ENCODE results near the gene GPR142. TPM values are rescaled to one million over a fixed set of nuclear protein-coding genes. Genes with fewer than 3 reads are reported as not detected.

Gene GPR142
- total and polyA plus RNA-seq, 2 of the 13 experiments (the other 11 are each of a cell fraction or from before 2014, with no cell fraction given) = not detected

- no peak for TF ChIP-seq ZBTB46 (CRISPR knock-in tag; IDR thresholded peaks at IDR 0.05; ENCODE audit: borderline replicate concordance)
- no peak for TF ChIP-seq WIZ (CRISPR knock-in tag; IDR thresholded peaks at IDR 0.05)
- peak; percentile 94 for TF ChIP-seq ZNF281 (CRISPR knock-in tag; IDR thresholded peaks at IDR 0.05; ENCODE audit: borderline replicate concordance)
- peak; percentile 32; the same call in 1 of the 2 replicates for TF ChIP-seq RERE (CRISPR knock-in tag; IDR thresholded peaks at IDR 0.05; ENCODE audit: low read depth)
- TF ChIP-seq SUZ12 (IDR thresholded peaks at IDR 0.05; ENCODE audit: low read depth, low read length) = no peak
- peak; percentile 57; the same call in 1 of the 2 replicates for TF ChIP-seq ZNF605 (CRISPR knock-in tag; IDR thresholded peaks at IDR 0.05)
- no peak for TF ChIP-seq SRY (CRISPR knock-in tag; IDR thresholded peaks at IDR 0.05)
- TF ChIP-seq SMYD3 (CRISPR knock-in tag; IDR thresholded peaks at IDR 0.05) = no peak
- TF ChIP-seq ZNF883 (CRISPR knock-in tag; IDR thresholded peaks at IDR 0.05; ENCODE audit: not compliant biosample characterization) = no peak
- no peak for TF ChIP-seq RARG (CRISPR knock-in tag; IDR thresholded peaks at IDR 0.05; ENCODE audit: low read depth)
- TF ChIP-seq MXD3 (CRISPR knock-in tag; IDR thresholded peaks at IDR 0.05) = no peak
- TF ChIP-seq ZNF839 (CRISPR knock-in tag; IDR thresholded peaks at IDR 0.05; ENCODE audit: borderline replicate concordance) = no peak
- no peak for TF ChIP-seq ARNT (IDR thresholded peaks at IDR 0.05)
- no peak for TF ChIP-seq BRCA1 (CRISPR knock-in tag; IDR thresholded peaks at IDR 0.05)
- TF ChIP-seq SMARCC2 (IDR thresholded peaks at IDR 0.05) = no peak
- no peak for TF ChIP-seq ZNF512B (CRISPR knock-in tag; IDR thresholded peaks at IDR 0.05; ENCODE audit: borderline replicate concordance)
These were observed 6.7 kb downstream of the GPR142 start (continued) for GRCh38 chr17:74373838-74374606.

Measured in HepG2 (cell line).